Stimulated activated CD4-positive, alpha-beta T cell treated with anti-CD3 and anti-CD28 coated beads, Interleukin-12 subunit alpha, Interleukin-12 subunit beta, amount 100 ng/mL, for 48 hours (primary cell): ENCODE data around the gene SLCO2A1.

ENCODE experiments used
- DNase-seq, 3 donors: peaks; one replicate each; pipeline ENCODE4 v3.0.0-alpha.2; 2020; ENCODE audit warnings: low read depth in 2 of 3, low spot score in 1 of 3

The SLCO2A1 gene

GRCh38 chr3:134034005-134034785, 4.5 kb upstream of the SLCO2A1 start:
- no peak for DNase-seq

- DNase-seq, result no peak
Measured at GRCh38 chr3:134033315-134033996, 3.7 kb upstream of the SLCO2A1 start.

- DNase-seq, result no peak
Measured at GRCh38 chr3:134031348-134031915, 1.7 kb upstream of the SLCO2A1 start.

DNA sequence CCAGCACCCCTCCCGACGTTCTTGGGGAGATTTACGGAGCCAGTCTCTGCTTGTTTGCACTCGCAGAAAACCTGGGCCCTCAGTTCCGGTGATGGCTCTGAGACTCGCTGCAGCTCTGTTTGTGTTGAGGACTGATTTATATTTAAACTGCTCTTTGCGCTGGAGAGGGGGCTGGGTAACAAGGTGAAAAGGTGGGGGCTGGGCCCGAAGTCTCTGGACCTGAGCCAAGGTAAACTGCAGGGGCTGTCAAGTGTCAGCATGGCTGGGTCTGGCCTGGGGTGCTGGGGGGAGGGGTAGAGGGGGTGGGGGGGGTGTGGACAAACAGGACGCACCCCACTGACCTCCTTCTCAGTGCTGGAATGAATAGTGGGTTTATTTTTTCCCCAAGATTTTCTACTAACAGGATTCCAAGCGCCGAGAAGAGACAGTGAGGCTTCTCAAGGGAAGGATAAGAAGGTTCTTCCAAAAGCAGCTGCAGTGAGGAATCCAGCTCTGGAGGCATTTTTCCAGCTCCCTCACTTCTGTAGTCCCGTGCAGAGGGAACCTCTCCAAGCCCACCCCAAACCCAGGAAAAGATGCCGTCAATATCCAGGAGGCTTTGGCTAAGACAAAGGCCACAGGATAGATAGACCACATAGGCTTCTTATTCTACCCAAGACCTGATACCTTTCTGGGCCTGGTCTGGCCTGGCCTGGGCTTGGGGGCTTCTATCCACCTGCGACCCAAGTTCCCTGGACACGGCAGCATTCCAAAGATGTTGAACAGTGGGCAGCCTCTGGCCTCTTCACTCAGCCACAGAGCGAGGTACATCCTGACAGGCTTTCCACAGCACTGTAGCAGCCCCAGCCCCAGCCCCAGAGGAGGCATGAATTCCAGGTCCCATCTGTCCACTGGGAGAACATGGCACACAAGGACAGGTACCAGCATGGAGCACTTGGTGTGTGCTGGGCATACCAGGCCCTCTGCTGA, 938 bp upstream of the SLCO2A1 start:
- no peak for DNase-seq

DNA sequence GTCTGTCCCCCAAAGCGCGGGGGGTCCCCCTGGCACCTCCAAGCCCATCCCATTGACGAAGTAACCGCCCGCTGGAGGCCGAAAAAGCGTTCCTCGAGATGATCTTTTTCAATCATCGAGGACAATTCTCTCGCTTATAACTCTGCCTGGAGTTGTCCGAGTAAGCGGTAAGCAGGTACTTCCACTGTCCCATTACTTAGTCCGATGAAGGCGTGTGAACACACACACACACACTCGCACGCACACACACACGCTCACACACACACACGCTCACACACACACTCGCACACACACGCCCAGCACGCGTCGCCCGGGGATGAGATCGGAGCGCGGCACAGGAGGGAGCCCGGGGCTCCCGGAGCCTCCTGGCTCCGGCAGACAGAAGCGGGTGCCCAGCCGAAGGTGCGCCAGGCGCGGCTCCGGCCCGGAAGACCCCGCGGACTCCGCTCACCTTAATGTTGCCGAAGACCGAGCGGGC, 430 bp downstream of the SLCO2A1 start:
- DNase-seq, result no peak

GRCh38 chr3:134028486-134029255, 1.1 kb downstream of the SLCO2A1 start:
- no peak for DNase-seq

DNA sequence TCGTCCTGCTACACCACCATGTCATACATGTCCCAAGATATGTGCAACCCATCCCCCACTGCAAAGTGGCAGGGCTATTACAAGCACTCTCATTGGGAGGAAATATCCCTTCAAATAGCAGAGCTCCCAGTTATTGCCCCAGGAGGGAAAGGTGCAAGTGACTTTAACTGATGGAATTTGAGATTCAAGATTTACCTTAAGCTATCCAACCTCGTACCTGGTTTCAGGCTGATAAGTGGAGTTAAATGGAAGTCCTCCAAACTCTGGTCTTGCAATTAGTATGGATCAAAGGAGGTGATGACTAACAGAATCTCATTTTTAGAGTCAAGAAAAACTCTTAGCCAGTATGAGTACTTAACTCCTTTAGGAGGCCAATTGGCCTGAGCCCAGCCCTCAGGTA, 2.1 kb downstream of the SLCO2A1 start:
- DNase-seq, result no peak

GRCh38 chr3:134020135-134020680, 9.5 kb downstream of the SLCO2A1 start:
- no peak for DNase-seq

DNA sequence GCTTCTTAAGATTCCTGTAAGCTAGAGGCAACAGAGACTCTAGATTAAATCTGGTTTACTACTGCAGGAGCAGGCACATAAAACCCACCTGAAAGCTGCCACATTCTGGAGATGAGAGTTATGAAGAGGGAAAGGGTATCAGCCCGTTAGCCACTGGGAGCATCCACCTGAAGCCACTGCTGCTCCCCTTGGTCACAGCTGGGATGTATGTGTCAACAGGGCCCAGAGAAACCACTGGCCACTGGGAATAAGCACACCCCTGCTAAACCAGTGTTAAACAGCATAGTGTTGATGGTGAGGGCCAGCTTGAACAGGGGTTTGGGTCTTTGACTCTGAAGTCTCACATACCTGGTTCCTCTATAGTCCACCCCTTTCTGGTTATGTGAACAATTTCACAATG, 10.9 kb downstream of the SLCO2A1 start:
- DNase-seq, result no peak

DNA sequence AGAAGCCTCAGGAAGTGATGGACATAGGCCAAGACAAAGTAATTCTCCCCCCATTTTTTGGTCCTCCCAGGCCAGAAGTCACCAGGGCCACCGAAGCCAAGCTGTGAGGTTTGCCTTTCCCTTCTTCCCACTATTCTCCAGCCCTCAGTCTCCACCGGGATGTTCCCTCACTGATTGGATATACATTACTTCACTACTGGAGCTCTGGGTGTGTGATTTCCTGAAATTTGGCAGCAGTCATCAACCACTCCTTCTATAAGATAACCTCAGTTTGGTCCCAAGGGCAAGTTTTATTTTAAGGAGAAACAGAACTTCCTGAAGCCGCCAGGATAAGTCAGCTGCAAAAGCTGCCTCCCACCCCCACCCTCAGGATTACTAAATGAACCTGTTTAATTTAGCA, 11.3 kb downstream of the SLCO2A1 start:
- no peak for DNase-seq

GRCh38 chr3:134017490-134017889, 12.2 kb downstream of the SLCO2A1 start:
- DNase-seq, result no peak

GRCh38 chr3:134014270-134014669, 15.5 kb downstream of the SLCO2A1 start:
- DNase-seq, result no peak

DNA sequence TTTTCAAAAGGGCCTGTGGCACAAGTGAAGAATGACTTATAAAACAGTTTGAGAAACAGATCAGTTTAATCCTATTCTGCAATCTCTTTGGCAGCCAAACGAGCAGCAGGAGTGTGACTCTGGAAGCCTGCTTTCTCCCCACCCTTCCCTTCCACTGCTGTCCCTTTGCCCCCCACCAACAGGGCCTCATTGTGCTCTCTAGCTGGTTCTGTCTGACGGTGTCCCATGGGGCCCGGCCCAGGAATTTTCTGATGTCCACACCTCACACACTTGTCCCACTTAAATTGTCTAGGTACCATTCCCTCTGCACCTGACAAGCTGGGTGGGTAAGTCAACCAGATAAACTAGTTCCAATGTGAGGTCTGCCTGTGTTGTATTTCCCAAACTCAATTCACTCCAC, 16.4 kb downstream of the SLCO2A1 start:
- DNase-seq, result no peak

GRCh38 chr3:134009345-134010000, 20.3 kb downstream of the SLCO2A1 start:
- no peak for DNase-seq

DNA sequence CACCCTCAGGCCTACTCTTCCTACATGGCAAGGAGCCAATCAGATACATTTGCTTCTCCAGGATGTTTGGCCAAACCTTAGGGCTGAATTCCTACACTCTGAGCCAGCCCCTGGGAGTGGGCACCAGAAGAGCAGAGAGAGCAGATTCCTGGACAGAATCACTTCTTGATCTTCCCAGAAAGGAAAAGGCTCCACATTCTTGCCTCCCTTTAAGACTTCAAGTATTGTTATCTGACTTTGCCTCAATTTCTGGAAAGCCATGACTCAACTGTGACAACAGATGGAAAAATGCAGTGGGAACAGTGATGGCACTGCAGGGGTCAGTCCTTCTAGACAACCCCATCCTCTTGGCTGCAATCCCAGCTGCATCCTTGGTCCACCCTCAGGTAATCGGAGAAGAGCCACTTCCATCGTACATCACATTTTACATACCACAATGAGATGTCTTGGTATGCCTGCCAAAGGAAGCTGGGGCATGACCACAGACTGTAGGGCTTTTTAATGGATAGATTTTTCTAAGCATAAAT, 21.0 kb downstream of the SLCO2A1 start:
- DNase-seq, result no peak

DNA sequence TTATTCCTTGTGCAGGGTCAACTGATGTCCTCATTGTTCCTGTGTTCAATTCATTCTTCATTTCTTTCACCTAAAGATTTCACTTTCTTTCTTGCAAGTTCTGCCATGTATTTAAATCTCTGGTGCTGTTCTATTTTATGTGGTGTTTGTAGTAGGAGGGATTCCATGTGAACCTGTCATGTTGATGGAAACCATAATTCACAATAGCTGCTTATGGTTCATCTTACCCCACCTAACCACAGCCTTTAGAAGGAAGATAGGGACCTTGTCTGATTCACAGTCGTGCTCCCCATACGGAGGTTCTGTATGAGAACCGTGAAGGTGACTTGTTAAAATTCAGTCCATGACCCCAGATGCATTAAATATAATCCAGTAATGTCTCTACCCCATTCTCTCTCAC, 21.9 kb downstream of the SLCO2A1 start:
- DNase-seq, result no peak

DNA sequence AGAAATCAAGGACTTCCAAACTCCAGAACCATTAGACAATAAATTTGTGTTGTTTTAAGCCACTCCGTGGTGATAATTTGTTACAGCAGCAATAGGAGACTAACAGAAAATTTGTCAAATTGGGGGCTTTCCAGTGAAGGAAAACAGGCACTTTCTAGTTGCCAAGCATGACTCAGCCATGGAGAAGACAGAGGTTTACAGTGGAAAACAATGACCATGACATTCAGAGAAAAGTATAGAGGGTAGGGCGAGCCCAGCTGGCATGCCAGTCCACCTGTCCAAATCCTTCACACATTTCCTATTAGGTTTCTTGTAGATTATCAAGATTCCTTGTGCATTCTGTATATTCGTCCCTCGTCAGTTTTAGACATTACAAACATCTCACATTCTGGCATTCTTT, 24.9 kb downstream of the SLCO2A1 start:
- DNase-seq, result no peak

DNA sequence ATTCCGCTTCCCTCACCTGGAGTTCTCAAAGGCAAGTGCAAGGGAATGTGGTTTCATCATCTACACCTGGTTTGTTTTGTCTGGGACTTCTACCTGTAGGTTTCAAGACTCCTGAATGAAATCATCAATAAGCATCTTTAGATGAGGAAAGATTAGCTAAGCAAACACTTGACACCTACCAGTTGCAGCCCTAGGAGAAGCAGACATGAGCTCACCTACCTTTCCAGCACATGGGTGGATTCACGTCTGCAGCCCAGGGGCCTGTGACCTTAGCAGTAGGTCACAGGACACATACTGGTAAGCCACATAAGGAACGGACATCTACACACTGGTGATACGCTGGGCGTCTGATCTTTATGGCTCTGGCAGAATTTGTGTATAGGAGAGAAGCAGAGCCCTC, 26.7 kb downstream of the SLCO2A1 start:
- no peak for DNase-seq

GRCh38 chr3:134002306-134002705, 27.4 kb downstream of the SLCO2A1 start:
- no peak for DNase-seq
